IPS-NIHi7 (cell line): ENCODE measurements around the gene INAFM2.

Experiments used
- DNase-seq: peaks from one replicate; pipeline ENCODE4 v3.0.0; 2012; ENCODE audit warnings: mixed read lengths; ENCODE audit errors: extremely low spot score

INAFM2 gene

DNA sequence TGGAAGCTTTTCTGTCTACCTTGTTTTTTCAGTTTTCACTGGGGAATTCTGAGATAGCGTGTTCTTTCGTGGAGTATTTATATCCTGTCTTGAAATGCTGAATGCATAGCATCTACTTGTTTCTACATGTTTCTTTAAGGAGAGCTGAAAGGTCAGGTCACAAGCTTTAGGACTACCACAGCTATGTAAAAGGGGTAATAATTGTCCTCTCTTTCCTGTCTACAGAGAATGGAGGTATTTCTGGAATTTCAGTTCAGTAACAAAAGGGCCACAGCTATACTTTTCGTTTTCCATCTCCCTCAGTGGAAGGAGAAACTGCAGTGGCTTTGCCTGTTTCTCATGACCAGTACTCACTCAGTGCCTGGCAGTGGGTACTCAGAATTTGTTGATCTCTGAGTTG lies 4.7 kb downstream of the INAFM2 start:
- no peak for DNase-seq

DNA sequence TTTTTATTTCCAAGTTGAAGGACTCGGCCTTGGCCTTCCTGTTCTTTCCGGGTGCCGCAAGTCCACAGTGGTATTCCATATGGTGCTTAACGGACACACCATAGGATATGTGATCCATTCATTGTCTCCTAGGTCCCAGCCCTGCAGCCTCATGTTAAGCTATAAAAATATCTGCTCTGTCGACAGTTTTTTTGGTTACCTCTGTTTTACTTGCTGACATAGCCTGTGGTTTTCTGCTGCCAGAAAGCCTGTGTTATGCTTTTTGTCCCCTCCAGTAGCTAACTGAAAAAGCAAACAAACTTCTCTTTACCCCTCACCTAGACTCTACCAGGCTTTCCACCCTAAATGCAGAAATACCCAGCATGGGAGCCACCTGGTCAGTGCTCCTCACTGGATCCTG lies 5.3 kb downstream of the INAFM2 start:
- no peak for DNase-seq

GRCh38 chr15:40329804-40330203 lies 6.3 kb downstream of the INAFM2 start:
- no peak for DNase-seq

DNA sequence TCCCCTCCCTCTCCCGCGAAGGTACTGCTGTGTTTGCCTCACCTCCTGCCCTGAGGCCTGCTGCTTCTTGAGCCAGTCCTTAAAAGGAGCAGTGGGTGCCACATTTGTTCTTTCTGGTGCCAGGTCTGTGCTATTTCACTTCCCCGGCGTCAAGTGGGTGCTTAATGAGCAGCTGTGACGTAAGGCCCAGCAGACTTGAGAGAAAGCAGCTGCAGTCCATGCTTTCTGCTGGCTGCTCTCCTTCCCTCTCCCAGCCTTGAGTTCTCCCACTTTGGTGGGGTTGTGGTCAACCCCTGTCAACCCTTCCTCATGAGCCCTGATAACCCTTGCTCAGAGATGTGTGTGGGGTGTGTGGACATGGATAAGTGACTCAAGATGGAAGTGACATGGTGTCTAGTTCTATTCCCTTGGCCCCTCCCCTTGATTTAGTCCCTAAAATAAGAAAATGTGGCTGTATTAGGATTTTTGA lies 6.9 kb downstream of the INAFM2 start:
- DNase-seq, result no peak

DNA sequence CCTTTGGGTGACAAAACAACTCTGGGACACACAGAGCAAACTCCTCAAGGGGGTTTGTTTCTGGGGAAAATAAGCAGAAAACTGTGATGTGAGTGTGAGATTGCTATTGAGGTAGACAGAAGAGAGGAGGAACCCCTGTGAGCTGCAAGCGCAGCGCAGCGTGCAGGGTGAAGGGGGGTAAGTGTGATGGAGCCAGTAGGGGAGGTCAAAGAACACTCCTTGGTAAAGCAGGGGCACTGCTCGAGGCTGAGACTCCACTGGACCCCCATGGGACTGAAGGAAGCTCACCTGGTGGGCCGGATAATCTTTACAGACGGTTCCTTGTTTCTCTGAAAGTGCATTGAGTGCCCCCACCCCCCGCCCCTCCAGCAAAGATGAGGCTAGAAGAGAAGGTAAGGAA lies 7.5 kb downstream of the INAFM2 start:
- DNase-seq, result no peak

DNA sequence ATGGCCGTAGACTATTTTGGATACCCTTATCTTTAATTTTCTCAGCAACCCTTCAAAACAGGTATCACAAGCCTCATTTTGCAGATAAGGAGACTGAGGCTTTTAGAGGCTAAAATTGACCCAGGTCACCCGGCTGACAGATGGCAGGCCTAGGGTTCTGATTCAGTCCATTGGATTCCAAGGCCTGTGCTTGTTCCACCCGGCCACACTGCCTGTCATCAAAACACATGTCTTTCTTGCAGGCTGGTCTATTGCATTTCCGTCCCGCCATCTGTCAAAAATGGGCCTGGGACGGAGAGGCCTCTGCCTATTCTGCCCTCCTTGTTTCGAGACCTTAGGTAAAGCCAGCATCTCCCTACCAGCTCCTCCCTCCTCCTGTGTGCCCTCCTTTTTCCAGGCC lies 8.1 kb downstream of the INAFM2 start:
- DNase-seq, result no peak

DNA sequence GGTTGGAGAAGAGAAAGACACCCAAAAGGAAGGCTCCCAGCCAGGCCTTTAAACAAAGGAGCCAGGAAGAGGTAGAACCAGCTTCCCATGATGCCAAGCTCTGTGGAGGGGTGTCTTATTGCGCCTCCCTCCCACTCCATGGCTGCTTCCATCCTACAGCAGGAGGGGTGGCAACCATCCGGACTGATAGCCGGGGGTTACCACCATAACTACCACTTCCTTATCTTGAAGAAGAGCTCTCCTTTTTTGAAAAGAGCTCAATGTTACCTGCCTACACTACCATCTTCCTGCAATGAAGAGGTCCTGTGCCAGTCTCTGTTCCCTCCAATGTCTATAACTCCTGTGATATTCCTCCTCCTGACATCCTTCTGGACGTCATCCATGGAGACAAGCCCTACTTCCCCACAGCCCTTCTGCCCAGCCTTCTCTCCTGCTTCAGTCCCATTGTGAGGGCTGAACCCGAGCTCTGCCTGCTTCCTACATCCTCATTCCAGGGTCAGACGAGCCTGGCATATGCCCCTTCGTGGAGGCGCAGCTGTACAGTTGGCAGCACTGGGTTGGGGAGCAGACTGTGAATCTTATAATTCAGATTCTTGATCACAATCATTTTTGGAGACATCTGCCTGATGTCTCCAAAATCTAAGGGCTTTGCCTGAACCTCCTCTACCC lies 8.8 kb downstream of the INAFM2 start:
- DNase-seq, result no peak

DNA sequence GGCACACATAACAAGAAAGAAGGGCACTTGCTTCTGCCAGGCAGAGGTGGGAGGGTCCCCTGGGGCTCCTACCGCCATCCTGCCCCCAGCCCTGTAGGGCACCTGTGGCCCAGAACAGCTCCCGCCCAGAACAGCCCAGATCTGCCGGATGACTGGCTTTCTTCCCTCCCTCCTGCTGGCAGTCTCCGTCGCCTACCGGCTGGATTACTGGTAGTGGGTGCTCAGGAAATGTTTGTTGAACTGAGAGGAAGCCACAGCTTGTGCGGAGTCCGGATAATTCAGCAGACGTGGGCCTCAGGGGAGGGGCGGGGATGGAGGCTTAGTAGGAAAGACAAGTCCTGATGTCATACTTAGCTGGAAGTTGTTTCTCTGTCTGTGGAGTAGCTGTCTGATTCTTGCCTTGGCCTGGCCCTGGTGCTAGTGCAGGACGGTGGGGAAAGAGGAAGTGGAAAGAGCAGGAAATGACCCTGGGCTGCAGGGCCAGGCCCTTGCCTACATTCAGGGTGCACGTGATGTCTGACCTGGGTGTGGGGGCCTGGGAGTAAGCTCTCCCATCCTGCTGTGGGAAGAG lies 10.5 kb downstream of the INAFM2 start:
- no peak for DNase-seq

GRCh38 chr15:40334541-40334940 lies 11.0 kb downstream of the INAFM2 start:
- no peak for DNase-seq

DNA sequence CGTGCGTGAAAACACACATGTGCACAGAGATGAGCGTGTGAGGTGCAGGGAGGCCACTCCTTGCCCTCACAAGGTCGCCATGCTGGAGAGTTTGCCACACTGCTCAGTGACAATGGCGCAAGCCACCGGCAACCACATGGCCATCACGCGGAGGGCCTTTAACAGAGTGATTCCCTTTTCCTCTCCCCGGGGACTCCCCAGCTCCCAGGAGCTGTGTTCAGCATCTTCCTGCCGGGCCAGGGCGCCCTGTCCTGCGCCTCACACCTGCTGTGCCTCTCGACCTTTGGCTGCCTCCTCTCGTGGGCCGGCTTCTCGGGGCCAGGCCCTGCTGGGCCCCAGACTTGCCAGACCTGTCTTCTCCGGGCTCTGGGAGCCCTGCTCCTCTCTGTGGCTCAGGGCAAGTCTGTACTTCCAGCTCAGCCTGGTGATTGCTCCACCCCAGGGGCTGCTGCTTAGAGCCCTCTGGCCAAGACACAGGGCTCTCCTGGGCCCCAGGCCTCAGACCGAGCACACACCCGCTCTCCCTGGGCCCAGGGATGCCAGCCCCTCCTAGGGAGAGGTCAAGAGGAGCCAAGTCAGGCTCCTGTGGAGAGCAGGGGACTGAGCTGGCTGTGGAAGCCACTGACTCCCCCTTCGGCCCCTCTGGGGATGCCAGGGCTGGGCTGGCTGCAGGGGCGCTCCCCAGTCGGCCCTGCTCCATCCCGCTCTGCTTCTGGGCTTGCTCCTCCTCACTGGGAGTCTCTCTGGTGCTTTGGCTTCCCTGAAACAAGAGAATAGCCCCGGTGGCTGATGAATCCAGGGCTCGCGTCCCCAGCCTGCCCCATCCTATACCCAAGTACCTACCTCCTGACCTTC lies 11.7 kb downstream of the INAFM2 start:
- no peak for DNase-seq

GRCh38 chr15:40335938-40336743 lies 12.6 kb downstream of the INAFM2 start:
- DNase-seq, result no peak

DNA sequence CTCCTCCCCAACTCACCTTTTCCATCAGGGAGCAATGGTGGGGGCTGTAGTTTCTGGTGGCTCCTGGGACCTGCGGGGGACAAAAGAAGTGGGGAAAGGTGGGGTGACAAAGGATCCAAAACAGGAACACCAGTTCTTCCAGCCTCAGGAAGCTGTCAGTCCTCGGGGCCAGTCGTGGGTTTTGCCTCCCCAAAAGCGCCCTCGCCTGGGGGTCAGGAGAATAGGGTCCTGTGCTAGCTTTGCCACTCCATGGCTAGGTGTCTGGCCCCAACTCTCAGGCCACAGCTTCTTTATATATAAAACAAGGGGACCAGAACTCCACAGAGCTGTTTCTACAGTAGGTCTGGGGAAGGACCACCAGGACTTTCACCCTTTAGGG lies 13.2 kb downstream of the INAFM2 start:
- DNase-seq, result peak; percentile 76

DNA sequence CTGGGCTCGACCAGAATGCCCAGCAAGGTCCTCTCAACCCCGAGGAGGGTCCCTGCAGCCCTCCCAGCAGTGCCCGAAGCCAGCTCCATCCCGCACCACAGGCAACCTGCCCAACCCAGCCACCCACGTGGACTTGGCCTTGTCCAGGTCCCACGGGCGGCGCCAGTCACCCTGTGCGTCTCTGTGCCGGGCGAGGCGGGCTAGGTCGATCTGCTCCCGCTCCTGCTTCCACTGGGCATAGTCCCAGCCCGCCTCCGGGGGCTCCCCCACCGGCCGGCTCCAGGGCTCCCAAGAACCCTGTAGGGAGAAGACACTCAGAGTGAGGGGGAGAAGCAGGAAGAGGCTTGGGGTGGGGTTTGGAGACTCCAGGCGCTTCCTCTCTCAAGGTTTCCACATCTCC lies 14.1 kb downstream of the INAFM2 start:
- DNase-seq, result no peak

DNA sequence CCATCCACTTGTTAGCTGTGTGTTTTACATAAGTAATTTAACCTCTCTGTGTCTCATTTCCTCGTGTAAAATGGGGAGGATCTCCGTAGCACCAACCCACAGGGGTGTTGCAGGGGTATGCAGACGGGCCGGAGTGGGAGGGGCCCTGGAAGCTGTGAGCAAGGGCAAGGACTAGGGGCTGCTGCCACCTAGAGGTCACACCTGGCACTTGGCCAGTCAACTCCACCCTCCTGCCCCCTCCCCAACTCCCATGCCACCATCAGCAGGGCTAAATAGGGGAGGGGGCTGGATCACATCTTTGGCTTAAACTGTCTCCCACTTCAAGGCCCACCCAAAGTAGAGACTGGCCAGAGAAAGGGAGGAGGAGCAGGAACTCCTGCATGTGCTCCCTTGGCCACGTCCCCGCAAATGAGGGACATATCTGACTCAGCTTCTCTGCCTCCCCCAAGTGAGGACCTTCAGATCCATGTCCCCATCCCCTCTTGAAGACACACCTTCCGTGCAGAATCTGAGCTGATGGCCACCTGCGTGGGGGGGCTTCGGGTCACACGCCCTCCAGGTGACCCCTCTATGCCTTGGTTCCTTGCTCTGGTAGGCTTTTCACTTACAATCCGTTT lies 14.7 kb downstream of the INAFM2 start:
- DNase-seq, result peak; percentile 95

DNA sequence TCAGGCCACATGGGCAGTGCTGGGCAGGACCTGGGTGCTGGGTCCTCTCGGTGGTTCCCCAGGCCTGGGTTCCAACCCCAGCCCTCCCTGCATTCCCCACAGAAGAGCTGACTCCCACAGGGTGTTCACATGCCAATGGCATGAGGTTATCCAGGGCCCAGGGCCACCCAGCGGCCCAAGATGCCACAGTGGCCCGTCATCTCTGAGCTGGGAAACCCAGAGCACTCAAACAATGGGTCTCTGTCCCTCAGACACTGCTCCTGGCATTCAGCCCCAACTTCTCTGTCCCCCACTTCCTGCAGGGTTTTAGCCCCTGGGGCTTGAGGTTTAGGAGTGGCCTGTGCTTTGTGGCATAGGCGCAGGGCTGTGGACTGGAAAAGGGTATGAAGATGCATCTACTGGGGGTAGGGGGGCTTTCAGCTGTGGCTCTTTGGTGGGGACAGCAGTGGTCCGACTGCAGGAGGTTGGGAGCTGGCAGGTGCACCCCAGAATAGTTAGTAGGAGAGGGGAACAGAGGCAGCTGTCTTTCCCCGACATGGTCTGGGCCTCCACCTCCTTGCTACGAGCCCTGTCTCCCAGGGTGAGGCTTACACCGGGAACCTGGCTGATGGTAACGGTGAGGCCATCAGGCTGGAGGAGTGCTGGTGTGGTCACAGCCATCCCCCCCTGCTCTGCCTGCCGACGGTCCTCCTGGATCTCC lies 15.6 kb downstream of the INAFM2 start:
- no peak for DNase-seq

- no peak for DNase-seq
These were observed 16.1 kb downstream of the INAFM2 start for GRCh38 chr15:40339621-40339945.

DNA sequence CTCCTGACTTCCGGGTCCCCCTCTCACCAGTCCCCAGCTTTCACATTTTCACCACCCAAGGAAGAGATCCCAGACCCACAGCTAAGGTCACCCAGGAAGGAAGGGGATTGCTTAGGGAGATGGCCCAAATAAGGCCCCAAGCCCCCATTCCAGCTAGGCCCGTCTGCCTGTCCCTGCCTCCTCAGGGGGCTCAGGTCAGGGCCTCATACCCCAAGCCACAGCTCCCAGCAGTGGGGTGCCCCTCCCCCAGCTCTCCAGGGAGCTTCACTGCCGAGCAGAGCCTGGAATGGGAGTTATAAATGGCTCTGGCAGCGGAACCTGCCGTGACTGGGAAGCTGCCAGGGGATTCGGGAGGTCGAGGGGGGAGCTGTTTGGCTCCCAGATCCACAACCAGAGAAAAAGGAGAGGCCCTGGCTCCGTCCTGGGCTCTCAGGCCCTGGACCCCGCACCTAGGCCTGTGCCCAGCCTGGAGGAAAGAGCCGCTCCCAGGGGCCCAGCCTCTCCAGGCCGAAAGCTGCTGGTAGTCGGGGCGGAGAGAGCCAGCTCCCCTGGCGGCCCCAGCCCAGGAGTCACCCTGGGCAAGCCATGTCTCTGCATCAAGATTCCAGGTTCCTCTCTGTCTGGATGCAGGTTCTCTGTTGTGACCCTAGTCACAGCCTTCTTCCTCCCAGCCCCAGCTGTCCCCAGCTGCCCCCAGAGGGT lies 16.7 kb downstream of the INAFM2 start:
- DNase-seq, result no peak

- DNase-seq, result no peak
These were observed 17.4 kb downstream of the INAFM2 start, which contains the start of gene CCDC9B for GRCh38 chr15:40340740-40341400. TSS of gene CCDC9B (minus strand) at chr15:40340939. CDS start at chr15:40340819, 120 bp downstream.

GRCh38 chr15:40342416-40343320 lies 19.2 kb downstream of the INAFM2 start:
- DNase-seq, result no peak
